H1 (cell line): ENCODE results near the gene MOB2. TPM values are rescaled to one million over a fixed set of nuclear protein-coding genes. Genes with fewer than 3 reads are reported as not detected.

Source experiments
- SP1 ChIP-seq: IDR thresholded peaks from 2 replicates; pipeline ENCODE4 v1.6.1; 2011; ENCODE audit warnings: low read depth, low read length
- ZNF274 ChIP-seq: IDR thresholded peaks from 2 replicates; pipeline ENCODE4 v1.7.0; 2012; ENCODE audit warnings: low read length, borderline replicate concordance; ENCODE audit errors: extremely low read depth
- polyA plus RNA-seq, 7 experiments: library from polyadenylated mRNA; depleted of rRNA in 3 of 7; stranded (reverse) in 5 of 7; unstranded in 2 of 7; fragments of >200 nt in 5 of 7; fragments of 200-250 nt in 2 of 7; gene quantifications; 1 replicate in 5 of 7; 2 replicates in 1 of 7; 4 replicates in 1 of 7; pipeline versions ENCODE4 v1.2.1 to v1.2.3, GENCODE V29; 2011 to 2013; ENCODE audit warnings: missing spikeins in 2 of 7, mixed read lengths in 2 of 7
- total RNA-seq: library from RNA; stranded (reverse); fragmentation: NEBNext Ultra II Directional; extraction: Animal tissue kit (Norgen Biotek cat#: 25700); gene quantifications from 2 replicates; pipeline ENCODE4 v1.2.1, GENCODE V29; 2021

Gene MOB2
- total and polyA plus RNA-seq, 2 of the 8 experiments (the other 6 are each of a cell fraction or from before 2014, with no cell fraction given): 18.6 to 28.2 TPM

DNA sequence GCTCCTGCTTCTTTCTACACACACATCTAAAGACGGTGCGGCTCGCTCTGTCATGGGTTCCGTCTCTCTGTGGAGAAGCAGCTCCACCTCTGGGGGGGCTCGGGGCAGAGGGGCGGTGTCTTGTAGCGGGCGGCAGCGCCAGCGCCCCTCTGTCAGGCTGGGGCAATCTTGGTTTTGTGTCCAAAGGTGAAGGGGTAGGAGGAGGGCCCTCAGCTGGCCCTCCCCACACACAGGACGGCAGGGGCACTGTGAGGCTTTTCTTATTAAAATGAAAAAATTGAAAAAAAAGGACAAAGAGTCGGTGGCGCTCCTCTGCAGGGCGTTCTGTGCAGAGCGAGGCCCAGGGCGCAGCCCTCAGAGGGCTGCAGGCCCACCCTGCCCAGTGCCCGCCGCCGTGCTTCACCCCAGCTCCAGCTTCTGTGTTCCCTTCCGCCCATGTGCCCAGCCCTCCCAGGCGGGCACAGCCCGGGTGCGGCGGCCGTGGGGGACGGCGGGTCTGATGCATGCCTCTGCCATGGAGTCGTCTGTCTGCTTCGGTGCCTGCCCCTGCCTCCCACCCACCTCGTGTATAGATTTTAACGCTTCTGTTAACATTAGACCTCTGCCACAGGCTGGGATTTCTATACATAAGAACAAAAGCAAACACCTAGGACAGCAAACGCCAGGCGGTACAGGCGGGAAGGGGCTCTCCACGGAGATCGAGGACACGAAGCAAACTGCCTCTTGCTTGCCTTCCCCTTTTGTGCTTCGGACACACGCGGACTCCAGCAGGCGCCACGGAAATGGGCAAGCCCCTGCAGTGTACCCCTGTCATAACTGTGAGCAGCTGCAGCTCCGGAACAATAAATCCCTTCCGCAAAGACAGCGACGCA, 24.5 kb downstream of the MOB2 start (continued):
- TF ChIP-seq ZNF274 (no peak), SP1 (no peak)
- TF ChIP-seq, all 59 proteins: peak for 0
